GM21515 (cell line): ENCODE results near the gene STX19.

ENCODE experiments used
- ATAC-seq: cut with Tn5 transposase; IDR thresholded peaks from one replicate; pipeline ENCODE4 v1.9.1; 2021; ENCODE audit not compliant: unreplicated experiment

The STX19 gene

DNA sequence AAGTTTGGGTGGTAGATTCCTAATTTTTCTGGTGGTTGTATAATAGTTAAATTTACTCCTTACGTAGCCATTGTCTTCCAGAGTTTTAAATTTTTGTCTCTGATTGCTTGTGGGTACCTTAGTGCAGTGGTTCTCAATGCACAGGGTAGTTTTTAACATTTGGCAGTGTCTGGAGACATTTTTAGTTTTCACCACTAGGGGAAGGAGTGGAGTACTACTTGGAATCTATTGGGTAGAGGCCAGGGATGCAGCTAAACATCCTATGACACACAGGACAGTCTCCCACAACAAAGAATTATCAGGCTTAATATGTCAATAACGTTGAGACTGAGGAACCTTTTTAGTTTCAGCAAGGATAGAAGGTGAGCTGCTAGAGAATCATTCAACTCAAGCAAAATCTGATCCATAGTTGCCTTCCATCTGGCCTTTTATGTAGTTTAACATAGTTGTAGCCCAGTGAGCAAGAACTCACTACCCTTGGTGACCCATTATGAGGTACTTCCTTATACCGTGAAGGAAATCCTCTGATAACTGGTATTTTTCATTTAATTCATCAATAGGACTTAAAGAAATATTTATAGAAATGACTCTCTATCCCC is 8.6 kb upstream of the STX19 start:
- ATAC-seq, result no peak

DNA sequence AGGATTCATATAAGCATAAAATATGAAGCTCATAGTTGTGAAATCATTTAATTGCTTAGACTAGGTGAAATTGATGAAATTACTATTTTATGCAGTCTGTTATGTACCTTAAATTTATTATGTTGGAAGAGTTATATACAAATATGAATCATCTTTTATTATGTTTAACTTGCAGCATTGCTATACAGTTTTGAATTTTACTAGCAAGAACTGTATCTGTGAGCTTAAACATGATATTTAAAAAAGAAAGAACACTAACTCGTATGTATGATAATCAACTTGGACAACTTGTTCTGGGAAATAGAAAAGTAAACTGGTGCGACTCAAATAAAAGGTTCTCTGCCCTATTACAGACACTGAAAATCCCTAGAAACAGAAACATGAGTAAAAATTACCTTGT is 1.8 kb downstream of the STX19 start:
- ATAC-seq, result no peak

DNA sequence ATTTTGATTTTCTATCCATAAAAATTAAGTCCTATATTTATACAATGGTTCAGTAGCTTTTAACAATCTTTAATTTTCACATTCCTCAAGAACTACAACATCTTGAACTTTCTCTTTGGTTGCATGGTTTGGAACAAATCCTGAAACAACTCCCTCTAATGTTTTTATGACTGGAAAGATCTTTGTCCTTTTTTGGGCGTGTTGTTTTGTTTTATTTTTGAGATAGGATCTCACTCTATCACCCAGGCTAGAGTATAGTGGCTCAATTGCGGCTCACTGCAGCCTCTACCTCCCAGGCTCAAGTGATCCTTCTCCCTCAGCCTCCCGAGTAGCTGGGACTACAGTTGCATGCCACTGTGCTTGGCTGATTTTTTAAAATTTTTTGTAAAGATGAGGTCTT is 4.0 kb downstream of the STX19 start:
- no peak for ATAC-seq

DNA sequence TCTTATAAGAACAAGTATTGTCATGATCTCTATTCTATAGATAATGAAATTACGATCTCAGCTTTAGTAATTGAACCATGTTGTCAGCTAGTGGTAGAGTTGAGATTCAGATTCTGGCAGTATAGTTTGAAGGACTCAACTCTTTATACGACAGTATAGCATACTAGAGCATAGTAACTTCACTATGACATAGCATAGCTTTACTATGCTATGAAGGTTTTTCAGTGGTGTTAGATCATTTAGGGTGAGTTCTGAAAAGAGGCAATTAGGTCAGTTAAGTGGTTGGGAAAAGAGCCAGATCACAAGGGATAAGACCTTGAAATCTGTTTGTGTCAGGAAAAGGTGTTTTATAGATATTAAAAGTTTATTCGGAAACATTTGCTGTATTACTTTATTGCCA is 8.1 kb downstream of the STX19 start:
- ATAC-seq, result no peak

DNA sequence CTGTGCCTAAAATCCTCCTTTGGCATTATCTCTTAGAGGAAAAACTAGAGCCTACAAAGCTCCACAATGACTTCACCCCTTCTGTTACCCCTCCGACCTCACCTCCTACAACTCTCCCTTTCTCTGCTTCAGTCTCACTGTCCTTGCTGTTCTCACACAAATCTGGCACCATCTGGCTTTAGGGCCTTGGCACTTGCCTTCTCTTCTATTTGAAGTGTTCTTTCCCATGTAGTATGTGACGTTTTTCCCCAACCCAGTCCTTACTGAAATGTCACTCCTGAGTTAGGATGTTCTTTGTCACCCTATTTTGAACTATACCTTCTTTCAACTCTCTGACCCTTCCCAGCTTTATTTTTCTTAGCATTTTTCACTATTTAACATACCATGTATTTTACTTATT is 8.7 kb downstream of the STX19 start:
- no peak for ATAC-seq

DNA sequence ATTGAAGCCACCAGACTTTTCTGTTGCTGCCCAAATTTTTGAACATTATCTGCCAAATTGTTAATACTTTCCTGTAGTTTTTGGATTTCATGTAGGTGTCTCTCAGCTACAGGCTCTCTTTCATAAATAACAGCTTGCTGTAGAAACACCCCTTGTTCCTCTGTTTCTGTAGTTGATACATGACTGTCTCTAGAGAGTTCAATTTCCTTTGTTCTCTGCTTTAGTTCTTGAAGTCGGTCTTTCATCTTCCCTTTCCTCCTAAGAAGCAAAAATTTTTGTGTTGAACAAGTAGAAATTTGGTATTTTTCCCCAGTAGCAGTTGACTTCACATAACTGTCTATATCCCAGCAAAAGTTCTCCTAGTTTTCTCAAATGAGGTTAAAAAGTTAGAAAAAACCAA is 13.4 kb downstream of the STX19 start:
- ATAC-seq, result no peak

DNA sequence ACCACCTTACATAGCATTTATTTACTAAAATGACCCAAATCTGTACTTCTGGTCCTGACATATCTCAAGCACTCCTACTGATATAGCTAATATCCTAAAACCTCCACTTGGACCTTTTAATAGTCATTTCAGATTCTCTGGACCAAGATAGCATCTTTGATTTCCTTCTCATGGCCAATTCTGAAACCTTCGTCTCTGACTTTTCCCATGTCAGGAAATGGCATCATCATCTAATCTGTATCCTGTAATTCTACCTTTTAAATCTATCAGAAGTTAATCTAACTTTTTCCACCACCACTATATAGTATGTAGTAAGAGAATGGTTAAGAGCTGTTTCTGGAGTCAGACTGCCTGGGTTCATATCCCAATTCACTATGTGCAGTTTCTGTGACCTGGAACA is 16.2 kb downstream of the STX19 start:
- no peak for ATAC-seq

DNA sequence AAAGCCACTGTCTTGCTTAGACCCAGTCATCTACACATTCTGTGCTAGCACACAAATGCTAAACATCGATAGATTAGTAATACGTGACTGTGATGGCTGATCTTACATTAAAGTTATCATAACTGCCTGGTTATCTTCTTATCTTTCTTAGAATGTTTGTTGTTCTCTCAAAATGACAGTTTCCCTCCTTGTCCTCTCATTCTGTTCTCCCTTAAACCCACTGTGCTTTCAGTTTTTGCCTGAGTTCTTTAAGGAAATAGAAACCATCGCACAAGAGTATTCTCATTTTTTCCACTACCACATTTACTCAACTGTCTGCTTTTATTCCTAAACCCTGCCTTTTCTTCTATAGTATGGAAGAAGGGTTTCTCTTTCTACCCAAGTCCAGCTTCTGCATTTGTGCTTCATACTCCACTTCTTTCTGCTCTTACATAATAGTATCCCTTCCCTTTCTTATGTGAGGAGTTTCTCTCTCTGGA is 17.1 kb downstream of the STX19 start:
- ATAC-seq, result no peak

DNA sequence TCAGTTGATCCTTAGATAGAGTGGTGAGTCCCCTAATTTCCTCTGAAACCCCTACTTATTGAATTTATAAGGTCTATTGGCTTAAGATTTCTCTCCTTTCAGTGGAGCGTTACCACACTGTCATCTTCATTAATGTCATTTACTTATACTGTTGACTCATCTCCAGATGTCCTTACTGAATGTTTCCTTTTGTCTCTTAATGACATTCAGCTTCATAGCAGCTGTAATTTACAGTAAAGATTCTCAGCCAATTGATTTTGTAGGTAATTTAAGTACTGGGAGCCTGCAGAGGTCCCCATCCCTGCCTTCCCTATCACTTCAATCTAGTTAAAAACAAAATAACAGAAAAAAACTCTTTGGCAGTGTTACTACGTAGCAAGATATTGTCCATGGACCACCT is 18.8 kb downstream of the STX19 start:
- no peak for ATAC-seq

DNA sequence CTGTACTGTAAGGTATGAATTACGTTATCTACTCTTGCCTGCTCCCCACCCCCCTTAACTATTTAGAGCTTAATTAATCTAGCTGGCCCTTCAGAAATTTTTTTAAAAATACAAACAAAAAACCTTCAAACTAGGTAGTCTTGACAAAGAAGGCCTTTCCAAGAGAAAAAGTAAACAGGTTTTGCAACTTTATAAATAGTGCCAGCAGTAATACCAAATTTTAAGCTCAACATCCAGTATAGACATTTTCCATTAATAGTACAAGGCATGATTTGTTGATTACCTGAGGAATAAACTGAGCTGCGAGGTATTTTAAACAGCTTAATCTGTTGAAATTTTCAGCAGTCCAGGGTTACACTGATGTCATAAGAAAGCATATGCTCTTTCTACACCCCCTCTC is 20.1 kb downstream of the STX19 start:
- no peak for ATAC-seq

DNA sequence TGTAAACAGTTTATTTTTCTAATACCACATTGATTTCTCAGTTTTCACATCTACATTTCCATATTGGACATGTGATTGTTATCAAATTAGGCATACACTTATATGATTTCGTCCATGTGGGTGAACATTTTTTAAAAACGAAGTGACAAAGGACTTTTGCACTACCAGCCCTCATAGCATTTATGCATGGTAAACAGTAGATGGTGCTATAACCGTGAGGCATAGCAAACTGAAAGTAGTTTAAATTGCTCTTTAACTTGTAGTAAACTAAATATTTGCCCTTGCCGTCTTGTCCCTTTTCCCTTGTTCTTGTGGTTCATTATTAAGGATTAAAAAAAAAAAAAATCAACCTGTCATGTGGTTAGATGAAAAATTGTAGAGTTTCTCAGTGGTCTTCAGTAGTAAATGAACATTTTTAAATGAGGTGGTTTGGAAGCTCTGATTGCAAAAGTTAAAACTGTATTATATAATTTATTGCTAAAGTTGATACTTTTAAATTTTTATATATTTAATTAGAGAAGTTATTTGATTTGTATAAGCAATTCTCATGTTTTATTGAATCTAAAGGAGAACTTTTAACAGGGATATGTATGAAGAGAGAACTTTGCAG is 24.0 kb downstream of the STX19 start:
- ATAC-seq, result peak; percentile 91

DNA sequence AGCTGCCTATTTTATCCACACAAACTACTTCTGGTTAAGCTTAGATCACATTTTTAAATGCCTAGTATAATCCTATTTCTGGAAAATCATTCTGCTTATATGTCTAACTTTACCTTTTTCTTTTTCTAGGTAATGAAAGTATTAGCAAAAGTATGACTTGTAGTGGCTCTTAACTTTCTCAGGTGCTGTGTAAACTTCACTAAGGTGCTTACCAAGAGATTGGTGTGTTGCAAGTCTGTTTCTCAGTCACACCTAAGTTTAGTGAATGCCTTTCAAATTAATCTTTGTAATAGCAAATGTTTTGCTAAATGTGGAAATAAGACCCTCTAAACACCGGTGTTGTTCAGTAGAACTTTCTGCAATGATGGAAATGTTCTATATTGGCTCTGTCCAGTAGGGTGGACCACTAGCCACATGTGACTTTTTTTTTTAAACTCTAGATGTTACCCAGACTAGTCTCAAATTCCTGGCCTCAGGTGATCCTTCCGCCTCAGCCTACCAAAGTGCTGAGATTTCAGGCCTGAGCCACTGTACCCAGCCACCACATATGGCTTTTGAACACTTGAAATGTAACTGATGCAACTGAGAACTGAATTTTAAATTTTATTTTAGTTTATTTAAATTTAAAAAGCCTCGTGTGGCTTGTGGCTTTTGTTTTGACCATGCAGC is 26.4 kb downstream of the STX19 start:
- ATAC-seq, result no peak

DNA sequence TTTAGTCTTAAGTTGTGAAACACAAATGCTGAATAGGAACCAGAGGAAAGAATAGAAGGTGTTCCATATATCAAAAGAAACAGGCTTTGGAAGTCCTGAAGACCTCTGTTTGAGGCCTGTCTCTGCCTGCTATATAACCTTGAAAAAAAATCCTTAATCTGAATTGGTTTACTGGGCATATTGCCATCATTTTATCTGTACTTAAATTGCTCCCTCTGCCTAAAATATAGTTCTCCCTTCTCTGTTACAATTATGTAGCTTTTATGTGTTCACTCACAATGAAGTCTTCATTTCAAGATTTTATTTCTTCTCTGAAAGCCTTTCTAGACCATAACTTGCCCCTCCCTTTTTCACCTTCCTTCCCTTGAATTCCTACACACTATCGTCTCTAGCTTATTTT is 27.2 kb downstream of the STX19 start:
- no peak for ATAC-seq

DNA sequence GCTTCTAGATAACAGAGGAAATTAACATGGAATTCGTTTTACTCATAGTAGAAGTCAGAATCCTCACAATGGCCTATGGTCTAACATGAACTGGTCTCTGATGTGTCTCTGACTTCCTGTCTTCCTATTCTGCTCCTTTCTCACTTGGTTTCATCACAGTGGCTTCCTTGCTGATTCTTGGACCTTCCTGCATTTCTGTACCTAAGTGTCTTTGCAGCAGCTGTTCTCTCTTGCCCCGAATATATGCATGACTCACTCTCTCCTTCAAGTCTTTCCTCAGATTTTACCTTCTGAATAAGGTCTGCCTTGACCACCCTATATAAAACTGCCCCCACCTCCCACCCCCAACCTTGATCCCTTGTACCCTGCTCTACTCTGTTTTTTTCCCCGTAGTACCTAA is 34.3 kb downstream of the STX19 start:
- no peak for ATAC-seq

DNA sequence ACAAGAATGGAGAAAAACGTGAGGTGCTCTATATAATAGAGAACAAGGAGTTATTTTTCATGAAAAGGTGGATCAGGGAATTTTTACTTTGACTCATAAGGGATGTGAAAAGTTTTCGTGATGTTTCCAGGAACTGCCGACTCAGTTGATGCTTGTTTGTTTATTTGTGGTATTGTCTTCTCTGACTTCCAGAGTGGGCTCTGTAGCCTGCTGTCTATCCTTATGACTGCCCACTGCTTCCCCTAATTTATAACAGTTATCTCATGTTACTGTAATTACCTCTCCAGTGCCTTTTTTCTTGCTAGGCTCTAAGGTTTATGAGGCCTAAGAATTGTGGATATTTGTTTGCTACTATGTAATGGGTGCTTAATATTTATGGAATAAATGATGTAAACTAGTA is 36.2 kb downstream of the STX19 start:
- no peak for ATAC-seq

DNA sequence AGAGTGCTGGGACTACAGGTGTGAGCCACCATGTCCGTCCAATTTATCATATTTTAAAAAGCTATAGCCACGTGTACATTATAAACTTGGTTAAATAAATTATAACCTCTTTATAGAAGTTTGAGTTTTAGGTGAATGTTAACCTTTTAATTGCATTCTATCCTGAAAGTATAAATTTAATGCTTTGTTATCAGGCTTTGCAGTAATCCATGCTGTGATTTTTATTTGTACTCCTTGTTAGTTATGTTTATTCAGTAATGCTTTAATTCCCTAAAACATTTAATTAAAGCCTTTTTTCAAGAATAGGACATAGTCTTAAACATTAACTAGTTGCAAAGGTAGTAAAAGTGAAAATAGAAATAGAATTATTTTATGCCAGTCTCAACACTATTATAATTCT is 36.8 kb downstream of the STX19 start:
- no peak for ATAC-seq

DNA sequence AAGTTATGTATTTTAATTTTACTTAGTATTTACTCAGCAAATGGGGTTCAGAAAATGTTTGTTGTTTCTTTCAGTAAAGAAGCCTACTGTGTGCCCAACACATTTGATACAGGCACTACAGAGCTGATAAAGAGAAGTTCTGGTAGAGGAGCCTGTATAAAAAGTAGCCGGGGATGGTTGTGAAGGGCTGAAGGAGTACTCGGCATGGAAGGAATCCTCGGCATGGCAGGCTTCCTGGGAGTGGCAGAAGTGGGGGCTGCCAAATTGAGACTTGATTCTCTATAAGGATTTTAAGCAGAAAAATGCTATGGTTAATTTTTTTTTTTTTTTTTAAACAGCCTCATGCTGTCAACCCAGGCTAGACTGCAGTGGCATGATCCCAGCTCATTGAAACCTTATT is 39.2 kb downstream of the STX19 start:
- no peak for ATAC-seq

DNA sequence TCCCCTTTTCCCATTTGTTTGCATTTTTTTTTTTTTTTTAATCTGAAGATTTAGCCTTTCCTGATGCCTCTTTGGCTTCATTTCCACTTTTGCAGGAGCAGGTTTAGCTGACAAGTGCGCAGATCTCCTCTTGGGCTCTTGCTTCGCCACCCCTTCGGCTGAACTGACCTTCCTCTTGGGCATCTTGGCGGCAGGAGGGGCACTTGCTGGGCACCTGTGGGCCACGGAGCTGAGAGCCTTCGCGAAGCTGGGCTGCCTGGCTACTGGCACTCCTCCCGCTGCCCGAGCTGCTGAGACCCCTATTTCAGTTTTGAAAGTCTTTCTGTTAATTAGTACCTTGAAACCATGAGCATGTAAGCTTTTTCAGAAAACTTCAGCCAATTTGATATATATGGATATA is 39.6 kb downstream of the STX19 start:
- ATAC-seq, result no peak

DNA sequence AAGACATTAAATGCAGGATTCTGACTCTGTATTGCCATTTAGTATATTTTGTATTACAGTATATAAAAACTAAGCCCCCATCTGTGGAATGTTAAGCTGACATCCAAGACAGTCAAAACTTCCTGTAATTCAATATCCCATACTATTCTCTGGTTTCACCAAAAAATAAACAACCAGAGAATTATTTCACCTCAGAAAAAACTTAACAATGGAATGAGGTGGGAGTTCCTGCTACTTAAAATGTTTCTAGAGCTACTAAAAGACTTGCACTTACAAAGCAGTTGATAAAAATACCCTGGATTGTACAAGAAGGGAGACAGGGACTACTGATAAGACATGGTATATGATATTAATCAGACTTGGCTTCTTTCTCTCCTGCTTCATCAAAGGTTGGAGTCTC is 40.1 kb downstream of the STX19 start:
- ATAC-seq, result no peak

DNA sequence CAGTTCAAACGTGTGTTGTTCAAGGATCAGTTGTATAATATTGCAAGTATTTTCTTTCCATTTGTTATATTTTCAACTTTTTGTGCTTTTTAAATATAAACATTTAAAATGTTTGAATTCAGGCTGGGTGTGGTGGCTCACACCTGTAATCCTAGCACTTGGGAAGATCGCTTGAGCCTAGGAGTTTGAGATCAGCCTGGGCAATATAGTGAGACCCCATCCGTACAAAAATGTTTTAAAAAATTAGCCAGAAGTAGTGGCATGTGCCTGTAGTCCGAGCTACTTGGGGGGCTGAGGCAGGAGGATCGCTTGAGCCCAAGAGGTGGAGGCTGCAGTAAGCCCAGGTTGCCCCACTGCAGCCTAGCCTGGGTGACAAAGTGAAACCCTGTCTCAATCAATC is 43.8 kb downstream of the STX19 start:
- ATAC-seq, result no peak

DNA sequence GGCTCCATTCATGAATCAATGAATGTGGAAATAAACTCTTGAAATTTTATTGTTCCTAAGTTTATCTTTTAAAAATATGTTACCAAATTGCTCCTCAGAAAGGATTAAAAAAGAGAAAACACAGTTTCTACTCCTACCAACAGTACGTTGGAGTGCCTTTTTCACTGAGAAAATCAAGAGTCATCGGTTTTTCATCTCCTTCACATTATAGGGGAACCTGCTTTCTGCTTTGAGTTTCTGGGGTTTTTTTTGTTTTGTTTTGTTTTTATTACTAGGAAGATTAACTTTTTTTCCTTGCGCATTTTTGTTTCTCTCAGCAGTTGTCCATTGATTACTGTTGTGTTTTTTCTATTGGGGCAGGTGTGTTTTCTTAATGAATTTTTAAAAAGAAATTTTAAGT is 45.0 kb downstream of the STX19 start:
- no peak for ATAC-seq

DNA sequence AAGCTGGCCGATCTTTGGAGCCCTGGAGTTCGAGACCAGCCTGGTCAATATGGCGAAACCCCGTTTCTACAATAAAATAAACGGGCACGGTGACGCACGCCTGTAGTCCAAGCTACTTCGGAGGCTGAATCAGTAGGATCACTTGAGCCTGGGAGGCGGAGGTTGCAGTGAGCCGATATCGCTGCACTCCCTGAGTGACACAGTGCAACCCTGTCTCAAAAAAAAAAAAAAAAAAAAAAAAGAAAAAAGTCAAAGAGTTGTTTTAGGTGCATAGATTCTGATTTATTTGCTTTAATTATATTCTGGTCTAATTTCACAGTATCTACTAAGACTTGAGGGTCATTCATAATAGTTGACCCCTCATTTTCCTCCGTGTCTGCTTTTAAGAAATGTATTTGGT is 46.7 kb downstream of the STX19 start:
- no peak for ATAC-seq
